Fibroblast of peridontal ligament (primary cell): Measurements from ENCODE around the gene ZBTB7C.

ENCODE experiments used
- DNase-seq: peaks from one replicate; pipeline ENCODE4 v3.0.0-alpha.2; 2010; ENCODE audit errors: extremely low read depth

ZBTB7C gene

GRCh38 chr18:47999801-48000248 lies 409.4 kb downstream of the ZBTB7C start:
- no peak for DNase-seq

GRCh38 chr18:47997338-47997780 lies 411.8 kb downstream of the ZBTB7C start:
- DNase-seq, result no peak

GRCh38 chr18:47996091-47996541 lies 413.1 kb downstream of the ZBTB7C start:
- no peak for DNase-seq

GRCh38 chr18:47995654-47996053 lies 413.5 kb downstream of the ZBTB7C start:
- no peak for DNase-seq

GRCh38 chr18:47993409-47993808 lies 415.8 kb downstream of the ZBTB7C start:
- no peak for DNase-seq

- DNase-seq, result no peak
Measured at GRCh38 chr18:47992976-47993375, 416.2 kb downstream of the ZBTB7C start.

GRCh38 chr18:47992266-47992665 lies 416.9 kb downstream of the ZBTB7C start:
- DNase-seq, result no peak

- no peak for DNase-seq
Measured at GRCh38 chr18:47990981-47991380, 418.2 kb downstream of the ZBTB7C start.

- DNase-seq, result no peak
Measured at GRCh38 chr18:47987388-47987699, 421.8 kb downstream of the ZBTB7C start.

- DNase-seq, result no peak
Measured at GRCh38 chr18:47986620-47987387, 422.4 kb downstream of the ZBTB7C start.

- DNase-seq, result no peak
Measured at GRCh38 chr18:47985866-47986265, 423.3 kb downstream of the ZBTB7C start.

GRCh38 chr18:47984991-47985390 lies 424.2 kb downstream of the ZBTB7C start:
- DNase-seq, result no peak

GRCh38 chr18:47983946-47984345 lies 425.2 kb downstream of the ZBTB7C start:
- no peak for DNase-seq

- DNase-seq, result no peak
Measured at GRCh38 chr18:47983055-47983454, 426.1 kb downstream of the ZBTB7C start.

- no peak for DNase-seq
Measured at GRCh38 chr18:47981830-47982229, 427.4 kb downstream of the ZBTB7C start.

- DNase-seq, result no peak
Measured at GRCh38 chr18:47981320-47981719, 427.9 kb downstream of the ZBTB7C start.

GRCh38 chr18:47979611-47980200 lies 429.5 kb downstream of the ZBTB7C start:
- DNase-seq, result no peak

GRCh38 chr18:47978603-47979002 lies 430.6 kb downstream of the ZBTB7C start:
- DNase-seq, result no peak

- no peak for DNase-seq
Measured at GRCh38 chr18:47978141-47978540, 431.0 kb downstream of the ZBTB7C start.
